HEK293 (cell line): ENCODE measurements around the gene TRAK1.

Experiments used
- CTCF ChIA-PET: fragments of 350-600 bp; formaldehyde crosslinking; extraction: SDS; loops from one replicate; lab custom pipeline; 2021; ENCODE audit warnings: antibody characterized with exemption; lab: Yijun Ruan, JAX
- POLR2A ChIA-PET: fragments of 300-600 bp; formaldehyde crosslinking; extraction: SDS; loops from one replicate; lab custom pipeline; 2020; ENCODE audit warnings: antibody characterized with exemption, inconsistent platforms; lab: Yijun Ruan, JAX
- H3K27ac ChIP-seq: fragments of 200-500 bp; sonication (Bioruptor generic); 2 replicates; pipeline ENCODE4 v1.5.1; 2014; ENCODE audit warnings: low read depth, low read length, control low read depth, inconsistent platforms; ENCODE audit errors: extremely low read depth
- H3K36me3 ChIP-seq, 2 experiments: fragments of 200-500 bp in 1 of 2; sonication (Bioruptor generic) in 1 of 2; 1 replicate in 1 of 2; 2 replicates in 1 of 2; pipeline ENCODE4 v1.5.1; 2014 to 2017; ENCODE audit warnings: inconsistent platforms in 2 of 2, low read length in 2 of 2; ENCODE audit not compliant: control insufficient read depth in 2 of 2, insufficient read depth in 1 of 2
- H3K4me1 ChIP-seq: fragments of 200-500 bp; sonication (Bioruptor generic); 2 replicates; pipeline ENCODE4 v1.5.1; 2014; ENCODE audit warnings: mild to moderate bottlenecking, low read length, inconsistent platforms; ENCODE audit not compliant: control insufficient read depth, insufficient read depth
- H3K4me3 ChIP-seq: 2 replicates; pipeline ENCODE4 v1.5.1; 2011; ENCODE audit warnings: low read depth, mild to moderate bottlenecking, control low read depth, low read length, moderate library complexity
- H3K9me3 ChIP-seq: fragments of 200-500 bp; sonication (Bioruptor generic); 2 replicates; pipeline ENCODE4 v1.5.1; 2014; ENCODE audit warnings: low read depth, low read length, inconsistent platforms; ENCODE audit not compliant: control insufficient read depth, insufficient read depth
- BCL11B ChIP-seq: fragments of 450-650 bp; formaldehyde crosslinking; IDR thresholded peaks from 2 replicates; pipeline ENCODE4 v1.5.1; 2016; ENCODE audit warnings: low read depth, missing biosample characterization, missing genetic modification characterization
- CTCF ChIP-seq: fragments of 450-650 bp; formaldehyde crosslinking; IDR thresholded peaks from 2 replicates; pipeline ENCODE4 v1.5.1; 2016; ENCODE audit warnings: missing biosample characterization, missing genetic modification characterization
- FEZF1 ChIP-seq: fragments of 450-650 bp; formaldehyde crosslinking; IDR thresholded peaks from 2 replicates; pipeline ENCODE4 v1.5.1; 2016; ENCODE audit warnings: missing biosample characterization, missing genetic modification characterization
- HIC1 ChIP-seq: fragments of 450-650 bp; formaldehyde crosslinking; IDR thresholded peaks from 2 replicates; pipeline ENCODE4 v1.5.1; 2016; ENCODE audit warnings: missing biosample characterization, missing genetic modification characterization
- HOXA7 ChIP-seq: sonication (generic); formaldehyde crosslinking; IDR thresholded peaks from 2 replicates; pipeline ENCODE4 v1.8.1; 2022; ENCODE audit warnings: missing genetic modification reagents, borderline replicate concordance
- RBAK ChIP-seq: fragments of 450-650 bp; formaldehyde crosslinking; IDR thresholded peaks from 2 replicates; pipeline ENCODE4 v1.5.1; 2016; ENCODE audit warnings: missing biosample characterization, missing genetic modification characterization
- REST ChIP-seq: fragments of 450-650 bp; formaldehyde crosslinking; IDR thresholded peaks from 2 replicates; pipeline ENCODE4 v1.5.1; 2016; ENCODE audit warnings: missing biosample characterization, missing genetic modification characterization
- WT1 ChIP-seq: fragments of 450-650 bp; formaldehyde crosslinking; IDR thresholded peaks from 2 replicates; pipeline ENCODE4 v1.5.1; 2016; ENCODE audit warnings: missing biosample characterization, missing genetic modification characterization
- ZBTB1 ChIP-seq: fragments of 450-650 bp; formaldehyde crosslinking; IDR thresholded peaks from 2 replicates; pipeline ENCODE4 v1.5.1; 2016; ENCODE audit warnings: missing biosample characterization, missing genetic modification characterization
- ZFP69B ChIP-seq: fragments of 450-650 bp; formaldehyde crosslinking; IDR thresholded peaks from 2 replicates; pipeline ENCODE4 v1.5.1; 2016; ENCODE audit warnings: missing biosample characterization, missing genetic modification characterization
- ZNF114 ChIP-seq: fragments of 450-650 bp; formaldehyde crosslinking; IDR thresholded peaks from 2 replicates; pipeline ENCODE4 v1.5.0; 2017; ENCODE audit warnings: missing biosample characterization, missing genetic modification characterization
- ZNF121 ChIP-seq: fragments of 450-650 bp; formaldehyde crosslinking; IDR thresholded peaks from 2 replicates; pipeline ENCODE4 v1.5.1; 2016; ENCODE audit warnings: missing biosample characterization, missing genetic modification characterization
- ZNF132 ChIP-seq: fragments of 450-650 bp; formaldehyde crosslinking; IDR thresholded peaks from 2 replicates; pipeline ENCODE4 v1.5.1; 2017; ENCODE audit warnings: missing biosample characterization, missing genetic modification characterization, borderline replicate concordance
- ZNF274 ChIP-seq, 2 experiments: fragments of 200-500 bp in 1 of 2; fragments of 450-650 bp in 1 of 2; sonication (Bioruptor generic) in 1 of 2; formaldehyde crosslinking in 1 of 2; IDR thresholded peaks; 2 replicates each; pipeline versions ENCODE4 v1.5.1 to v1.6.1; 2014 to 2016; ENCODE audit warnings: borderline replicate concordance in 1 of 2, inconsistent platforms in 1 of 2, low read length in 1 of 2, missing biosample characterization in 1 of 2, missing genetic modification characterization in 1 of 2
- ZNF292 ChIP-seq: fragments of 450-650 bp; formaldehyde crosslinking; IDR thresholded peaks from 2 replicates; pipeline ENCODE4 v1.5.1; 2016; ENCODE audit warnings: low read depth, missing biosample characterization, missing genetic modification characterization, borderline replicate concordance
- ZNF311 ChIP-seq: fragments of 450-650 bp; formaldehyde crosslinking; IDR thresholded peaks from 2 replicates; pipeline ENCODE4 v1.5.1; 2017; ENCODE audit warnings: missing biosample characterization, missing genetic modification characterization, borderline replicate concordance
- ZNF404 ChIP-seq: fragments of 450-650 bp; formaldehyde crosslinking; IDR thresholded peaks from 2 replicates; pipeline ENCODE4 v1.5.1; 2017; ENCODE audit warnings: missing biosample characterization, missing genetic modification characterization
- ZNF426 ChIP-seq: fragments of 450-650 bp; formaldehyde crosslinking; IDR thresholded peaks from 2 replicates; pipeline ENCODE4 v1.5.1; 2017; ENCODE audit warnings: missing biosample characterization, missing genetic modification characterization, mild to moderate bottlenecking, inconsistent platforms, moderate library complexity
- ZNF654 ChIP-seq: fragments of 450-650 bp; formaldehyde crosslinking; IDR thresholded peaks from 2 replicates; pipeline ENCODE4 v1.5.1; 2016; ENCODE audit warnings: low read depth, missing biosample characterization, missing genetic modification characterization
- ZNF658 ChIP-seq: fragments of 450-650 bp; formaldehyde crosslinking; IDR thresholded peaks from 2 replicates; pipeline ENCODE4; 2016; ENCODE audit warnings: missing biosample characterization, missing genetic modification characterization
- ZNF777 ChIP-seq: fragments of 450-650 bp; formaldehyde crosslinking; IDR thresholded peaks from 2 replicates; pipeline ENCODE4 v1.5.1; 2017; ENCODE audit warnings: missing biosample characterization, missing genetic modification characterization, borderline replicate concordance
- ZNF785 ChIP-seq: fragments of 450-650 bp; formaldehyde crosslinking; IDR thresholded peaks from 2 replicates; pipeline ENCODE4 v1.5.1; 2016; ENCODE audit warnings: missing biosample characterization, missing genetic modification characterization
- ZNF791 ChIP-seq: fragments of 450-650 bp; formaldehyde crosslinking; IDR thresholded peaks from 2 replicates; pipeline ENCODE4 v1.5.1; 2016; ENCODE audit warnings: missing biosample characterization, missing genetic modification characterization
- TF ChIP-seq, protein P1 (sequence below): fragments of 450-650 bp; formaldehyde crosslinking; IDR thresholded peaks from 2 replicates; pipeline ENCODE4 v1.5.1; 2017; ENCODE audit warnings: missing biosample characterization, missing genetic modification characterization

The TRAK1 gene

GRCh38 chr3:42119561-42120355 is 28.6 kb downstream of the TRAK1 start:
- Histone ChIP-seq H3K9me3 (no peaks in the 10 kb centered on the region), H3K4me1 (no peaks in the 10 kb centered on the region), H3K4me3 (no peak overlapping the region), H3K27ac (no peak overlapping the region), H3K36me3 (peaks cover 0 to 4% of the 10 kb centered on the region in 2 experiments; a peak in 1 of 3 replicates)
- ChIA-PET POLR2A (no interaction called here), CTCF (interaction anchor here (0.6 to 4.4 kb wide), 11 partner anchors 9 to 324 kb away, joined by 3 to 83 read pairs (median 3); no protein-coding TSS in a partner anchor)
- no peak for TF ChIP-seq ZNF132
- no peak for TF ChIP-seq HIC1 (tag by site-specific recombination)
- TF ChIP-seq ZNF121, result no peak
- TF ChIP-seq ZNF311 (tag by site-specific recombination), result no peak
- no peak for TF ChIP-seq BCL11B (tag by site-specific recombination)
- no peak for TF ChIP-seq RBAK (tag by site-specific recombination)
- no peak for TF ChIP-seq ZNF785 (tag by site-specific recombination)
- TF ChIP-seq FEZF1 (tag by site-specific recombination), result no peak
- no peak for TF ChIP-seq ZNF404 (tag by site-specific recombination)
- TF ChIP-seq HOXA7 (CRISPR knock-in tag), result no peak
- no peak for TF ChIP-seq ZNF658 (tag by site-specific recombination)
- TF ChIP-seq, protein P1, sequence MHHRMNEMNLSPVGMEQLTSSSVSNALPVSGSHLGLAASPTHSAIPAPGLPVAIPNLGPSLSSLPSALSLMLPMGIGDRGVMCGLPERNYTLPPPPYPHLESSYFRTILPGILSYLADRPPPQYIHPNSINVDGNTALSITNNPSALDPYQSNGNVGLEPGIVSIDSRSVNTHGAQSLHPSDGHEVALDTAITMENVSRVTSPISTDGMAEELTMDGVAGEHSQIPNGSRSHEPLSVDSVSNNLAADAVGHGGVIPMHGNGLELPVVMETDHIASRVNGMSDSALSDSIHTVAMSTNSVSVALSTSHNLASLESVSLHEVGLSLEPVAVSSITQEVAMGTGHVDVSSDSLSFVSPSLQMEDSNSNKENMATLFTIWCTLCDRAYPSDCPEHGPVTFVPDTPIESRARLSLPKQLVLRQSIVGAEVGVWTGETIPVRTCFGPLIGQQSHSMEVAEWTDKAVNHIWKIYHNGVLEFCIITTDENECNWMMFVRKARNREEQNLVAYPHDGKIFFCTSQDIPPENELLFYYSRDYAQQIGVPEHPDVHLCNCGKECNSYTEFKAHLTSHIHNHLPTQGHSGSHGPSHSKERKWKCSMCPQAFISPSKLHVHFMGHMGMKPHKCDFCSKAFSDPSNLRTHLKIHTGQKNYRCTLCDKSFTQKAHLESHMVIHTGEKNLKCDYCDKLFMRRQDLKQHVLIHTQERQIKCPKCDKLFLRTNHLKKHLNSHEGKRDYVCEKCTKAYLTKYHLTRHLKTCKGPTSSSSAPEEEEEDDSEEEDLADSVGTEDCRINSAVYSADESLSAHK (tag by site-specific recombination), result no peak
- no peak for TF ChIP-seq ZNF791 (tag by site-specific recombination)

DNA sequence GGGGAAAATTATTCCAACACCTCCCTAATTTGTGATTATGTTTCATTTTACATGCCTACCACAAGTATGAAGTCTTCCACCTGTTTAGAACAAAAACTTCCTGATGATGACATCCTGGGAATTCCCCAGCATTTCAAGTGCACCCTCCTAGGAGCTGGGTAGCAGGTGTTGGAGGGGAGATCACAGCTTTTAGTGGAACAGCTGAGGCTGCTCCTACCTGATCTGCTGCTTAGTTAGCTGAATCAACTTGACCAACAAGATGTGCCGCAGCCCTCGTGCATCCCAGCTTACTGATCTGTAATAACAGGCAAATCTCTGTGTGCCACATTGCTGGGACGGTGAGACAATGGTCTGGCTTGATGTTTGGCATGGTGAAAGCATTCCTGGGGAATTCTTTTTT is 29.7 kb downstream of the TRAK1 start:
- ChIA-PET POLR2A (no interaction called here), CTCF (interaction anchor here (1.6 to 4.4 kb wide), 2 partner anchors 70 to 322 kb away, joined by 3 to 83 read pairs; no protein-coding TSS in a partner anchor)
- H3K36me3 ChIP-seq, result peaks cover 0 to 14% of the 10 kb centered on the region in 2 experiments; a peak in 1 of 3 replicates
- TF ChIP-seq WT1 (no peak), ZBTB1 (no peak), ZNF654 (no peak), ZFP69B (tag by site-specific recombination) (no peak), ZNF274 (IDR thresholded peaks at IDR 0.05; ENCODE audit: low read length) (no peak), ZNF274 (tag by site-specific recombination; IDR thresholded peaks at IDR 0.05; ENCODE audit: borderline replicate concordance) (no peak), ZNF114 (tag by site-specific recombination) (no peak), ZNF426 (tag by site-specific recombination) (no peak), ZNF777 (tag by site-specific recombination) (no peak), CTCF (tag by site-specific recombination) (no peak), ZNF292 (tag by site-specific recombination) (no peak), REST (tag by site-specific recombination) (no peak)
- TF ChIP-seq, all 188 proteins: peak for 0
- Histone ChIP-seq H3K4me3 (no peak overlapping the region), H3K27ac (no peak overlapping the region), H3K4me1 (no peaks in the 10 kb centered on the region), H3K9me3 (no peaks in the 10 kb centered on the region)
